DND-41 (cell line): Measurements from ENCODE around the gene SLC26A2.

Experiments
- ATAC-seq: fragments of 200-7000 bp; cut with Tn5 transposase; 3 replicates; pipeline ENCODE4 v1.9.1; 2021; ENCODE audit warnings: low read depth; ENCODE audit not compliant: insufficient read depth
- DNase-seq: peaks from one replicate; pipeline ENCODE4 v3.0.0-alpha.2; 2020
- H2AFZ ChIP-seq: 2 replicates; pipeline ENCODE4 v1.6.0; 2012; ENCODE audit warnings: low read depth, low read length
- H3K27ac ChIP-seq: 2 replicates; pipeline ENCODE4 v1.5.1; 2012; ENCODE audit warnings: low read length, inconsistent platforms
- H3K27me3 ChIP-seq: fragments of 200-600 bp; sonication (generic); 2 replicates; pipeline ENCODE4 v1.6.0; 2012; ENCODE audit warnings: low read length, mild to moderate bottlenecking, inconsistent platforms; ENCODE audit not compliant: insufficient read depth, poor library complexity
- H3K36me3 ChIP-seq: 2 replicates; pipeline ENCODE4 v1.5.1; 2012; ENCODE audit warnings: low read length, inconsistent platforms; ENCODE audit not compliant: insufficient read depth
- H3K4me1 ChIP-seq: 2 replicates; pipeline ENCODE4 v1.5.1; 2012; ENCODE audit warnings: mild to moderate bottlenecking, low read length; ENCODE audit not compliant: insufficient read depth
- H3K4me2 ChIP-seq: 2 replicates; pipeline ENCODE4 v1.6.0; 2012; ENCODE audit warnings: mild to moderate bottlenecking, moderate library complexity, low read length, inconsistent platforms; ENCODE audit not compliant: insufficient read depth
- H3K4me3 ChIP-seq, 2 experiments: fragments of 200-600 bp in 1 of 2; shearing (Covaris generic) in 1 of 2; 2 replicates each; pipeline ENCODE4 v1.5.1; 2012 to 2016; ENCODE audit warnings: inconsistent platforms in 2 of 2, low read length in 2 of 2, mild to moderate bottlenecking in 2 of 2, low read depth in 1 of 2, moderate library complexity in 1 of 2
- H3K79me2 ChIP-seq: 2 replicates; pipeline ENCODE4 v1.6.0; 2012; ENCODE audit warnings: low read length, inconsistent platforms; ENCODE audit not compliant: insufficient read depth
- H3K9ac ChIP-seq: 2 replicates; pipeline ENCODE4 v1.6.0; 2012; ENCODE audit warnings: low read depth, mild to moderate bottlenecking, inconsistent platforms, low read length, moderate library complexity
- H3K9me3 ChIP-seq: 2 replicates; pipeline ENCODE4 v1.5.1; 2012; ENCODE audit warnings: low read length, moderate library complexity, mild to moderate bottlenecking, inconsistent platforms; ENCODE audit not compliant: insufficient read depth, severe bottlenecking
- H4K20me1 ChIP-seq: 2 replicates; pipeline ENCODE4 v1.6.0; 2012; ENCODE audit warnings: low read length; ENCODE audit not compliant: insufficient read depth
- CTCF ChIP-seq: IDR thresholded peaks from 2 replicates; pipeline ENCODE4 v1.5.1; 2012; ENCODE audit warnings: borderline replicate concordance, low read length, moderate library complexity, mild to moderate bottlenecking; ENCODE audit not compliant: poor library complexity, severe bottlenecking; ENCODE audit errors: extremely low read depth
- EZH2 ChIP-seq: IDR thresholded peaks from 3 replicates; pipeline ENCODE4 v1.6.1; 2012; ENCODE audit warnings: borderline replicate concordance, low read depth, mild to moderate bottlenecking, moderate library complexity, low read length, inconsistent platforms; ENCODE audit not compliant: severe bottlenecking

Gene SLC26A2

GRCh38 chr5:149969181-149969930 lies 8.8 kb downstream of the SLC26A2 start:
- no peak for ATAC-seq
- Histone ChIP-seq H4K20me1 (peaks cover 5% of the 10 kb centered on the region; the same call in 1 of the 2 replicates), H3K4me3 (no peak overlapping the region), H2AFZ (no peak overlapping the region), H3K4me2 (no peak overlapping the region), H3K79me2 (peaks cover 13% of the 10 kb centered on the region), H3K9me3 (no peaks in the 10 kb centered on the region), H3K27ac (no peak overlapping the region), H3K36me3 (no peaks in the 10 kb centered on the region; the same call in 1 of the 2 replicates), H3K4me1 (no peaks in the 10 kb centered on the region), H3K9ac (no peak overlapping the region), H3K27me3 (no peaks in the 10 kb centered on the region)
- no peak for TF ChIP-seq CTCF
- TF ChIP-seq EZH2: no peak
- DNase-seq: no peak

GRCh38 chr5:149975409-149975808 lies 14.9 kb downstream of the SLC26A2 start:
- TF ChIP-seq EZH2 (no peak), CTCF (no peak)
- H3K4me3 ChIP-seq: no peak overlapping the region
- no peaks in the 10 kb centered on the region; the same call in 1 of the 2 replicates for H3K79me2 ChIP-seq
- no peak overlapping the region for H2AFZ ChIP-seq
- H3K4me1 ChIP-seq: no peaks in the 10 kb centered on the region
- peaks cover 5% of the 10 kb centered on the region; the same call in 1 of the 2 replicates for H4K20me1 ChIP-seq
- no peaks in the 10 kb centered on the region for H3K9me3 ChIP-seq
- H3K4me2 ChIP-seq: no peak overlapping the region
- peaks cover 21% of the 10 kb centered on the region for H3K36me3 ChIP-seq
- no peak overlapping the region for H3K9ac ChIP-seq
- H3K27ac ChIP-seq: no peak overlapping the region
- ATAC-seq (no peak), DNase-seq (no peak)
- no peaks in the 10 kb centered on the region for H3K27me3 ChIP-seq

- TF ChIP-seq EZH2 (no peak), CTCF (no peak)
These were observed 19.3 kb downstream of the SLC26A2 start for GRCh38 chr5:149979896-149980295.

More at GRCh38 chr5:149979896-149980295, 19.3 kb downstream of the SLC26A2 start:
- H3K4me1 ChIP-seq: no peaks in the 10 kb centered on the region
- H3K27me3 ChIP-seq: no peaks in the 10 kb centered on the region
- H3K27ac ChIP-seq: no peak overlapping the region
- H3K79me2 ChIP-seq: no peaks in the 10 kb centered on the region
- ATAC-seq: no peak
- no peak overlapping the region for H3K4me3 ChIP-seq
- no peaks in the 10 kb centered on the region for H3K9me3 ChIP-seq
- H3K4me2 ChIP-seq: no peak overlapping the region
- no peak overlapping the region for H3K9ac ChIP-seq
- no peak for DNase-seq
- H4K20me1 ChIP-seq: no peaks in the 10 kb centered on the region; the same call in 1 of the 2 replicates
- no peak overlapping the region for H2AFZ ChIP-seq
- H3K36me3 ChIP-seq: peaks cover 38% of the 10 kb centered on the region
